ENCODE measurements around the gene PRKCZ. TPM values are rescaled to one million over a fixed set of nuclear protein-coding genes. Genes with fewer than 3 reads are reported as not detected.

PRKCZ gene
- total RNA-seq, 2 experiments from 2014 or later, result 17.8 to 19.0 TPM

DNA sequence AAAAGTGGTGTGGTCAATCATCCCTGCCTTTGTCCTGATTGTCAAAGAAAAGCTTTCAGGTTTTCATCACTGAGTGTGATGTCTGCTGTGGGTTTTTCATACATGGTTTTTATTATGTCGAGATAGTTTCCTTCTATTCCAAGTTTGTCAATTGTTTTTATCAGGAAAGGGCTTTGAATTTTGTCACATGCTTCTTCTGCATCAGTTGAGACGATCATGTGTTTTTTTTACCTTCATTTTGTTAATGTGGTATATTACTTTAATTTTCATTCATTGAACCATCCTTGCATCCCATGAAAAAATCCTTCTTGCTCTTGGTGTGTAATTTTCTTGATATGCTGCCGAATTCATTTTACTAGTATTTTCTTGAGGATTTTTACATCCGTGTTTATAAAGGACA is 15.5 kb downstream of the PRKCZ start:
- no peak overlapping the region for H3K4me3 Mint-ChIP-seq
- Histone ChIP-seq H3K36me3 (ENCODE audit: insufficient read depth, low read length) (peaks cover 24% of the 10 kb centered on the region), H3K27me3 (ENCODE audit: control insufficient read depth in 1 of 2, insufficient read depth in 2 of 2, low read length in 2 of 2) (no peaks in the 10 kb centered on the region), H3K4me3 (ENCODE audit: low read length) (no peak overlapping the region), H3K9me3 (ENCODE audit: control insufficient read depth in 1 of 2, insufficient read depth in 1 of 2, low read length in 2 of 2) (peaks cover 0 to 4% of the 10 kb centered on the region in 2 experiments), H3K27ac (ENCODE audit: low read depth in 1 of 2, low read length in 2 of 2) (no peak overlapping the region), H3K4me1 (ENCODE audit: insufficient read depth, low read length) (no peaks in the 10 kb centered on the region)
- H3K9me3 Mint-ChIP-seq, result no peaks in the 10 kb centered on the region
- ChIA-PET CTCF (interaction anchor here (0.6 kb wide), 1 partner anchor 441 kb away, joined by 4 read pairs; no protein-coding TSS in a partner anchor), POLR2A (no interaction called here)
- no peaks in the 10 kb centered on the region for H3K27me3 Mint-ChIP-seq
- peaks cover 7% of the 10 kb centered on the region for H3K4me1 Mint-ChIP-seq (ENCODE audit: low read depth)
- DNase-seq (no peak), ATAC-seq (ENCODE audit: poor library complexity) (no peak)
- H3K36me3 Mint-ChIP-seq (ENCODE audit: low read depth), result peaks cover 63% of the 10 kb centered on the region
- H3K27ac Mint-ChIP-seq, result no peak overlapping the region
- intact Hi-C loops (cut with DNase I, micrococcal nuclease), result no loop called here
- TF ChIP-seq, protein P1, sequence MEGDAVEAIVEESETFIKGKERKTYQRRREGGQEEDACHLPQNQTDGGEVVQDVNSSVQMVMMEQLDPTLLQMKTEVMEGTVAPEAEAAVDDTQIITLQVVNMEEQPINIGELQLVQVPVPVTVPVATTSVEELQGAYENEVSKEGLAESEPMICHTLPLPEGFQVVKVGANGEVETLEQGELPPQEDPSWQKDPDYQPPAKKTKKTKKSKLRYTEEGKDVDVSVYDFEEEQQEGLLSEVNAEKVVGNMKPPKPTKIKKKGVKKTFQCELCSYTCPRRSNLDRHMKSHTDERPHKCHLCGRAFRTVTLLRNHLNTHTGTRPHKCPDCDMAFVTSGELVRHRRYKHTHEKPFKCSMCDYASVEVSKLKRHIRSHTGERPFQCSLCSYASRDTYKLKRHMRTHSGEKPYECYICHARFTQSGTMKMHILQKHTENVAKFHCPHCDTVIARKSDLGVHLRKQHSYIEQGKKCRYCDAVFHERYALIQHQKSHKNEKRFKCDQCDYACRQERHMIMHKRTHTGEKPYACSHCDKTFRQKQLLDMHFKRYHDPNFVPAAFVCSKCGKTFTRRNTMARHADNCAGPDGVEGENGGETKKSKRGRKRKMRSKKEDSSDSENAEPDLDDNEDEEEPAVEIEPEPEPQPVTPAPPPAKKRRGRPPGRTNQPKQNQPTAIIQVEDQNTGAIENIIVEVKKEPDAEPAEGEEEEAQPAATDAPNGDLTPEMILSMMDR (IDR thresholded peaks at IDR 0.05), result no peak

DNA sequence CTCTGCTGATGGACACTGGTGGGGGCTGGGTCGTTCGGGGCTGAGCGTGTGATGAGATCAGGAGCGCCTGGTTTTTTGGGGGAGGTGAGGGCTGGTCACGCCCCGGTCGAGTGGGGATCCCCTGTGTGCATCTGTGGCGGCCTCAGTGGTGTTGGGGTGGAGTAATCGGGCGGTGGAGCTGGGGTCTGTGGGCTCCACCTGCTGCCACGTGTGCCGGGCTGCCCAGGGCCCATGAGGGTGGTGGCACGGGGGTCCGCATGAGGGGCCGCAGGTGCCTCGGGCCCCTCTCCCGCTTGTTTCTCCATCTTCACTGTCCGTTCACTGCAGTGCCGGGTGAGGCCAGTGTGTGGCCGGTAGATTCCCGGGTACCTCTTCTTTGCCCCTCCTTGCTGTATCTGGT is 17.2 kb downstream of the PRKCZ start:
- peaks cover 6% of the 10 kb centered on the region for H3K4me1 ChIP-seq (ENCODE audit: insufficient read depth, low read length)
- intact Hi-C loops (cut with DNase I, micrococcal nuclease), result no loop called here
- TF ChIP-seq, protein P1 (IDR thresholded peaks at IDR 0.05), result no peak
- ChIA-PET CTCF (no interaction called here), POLR2A (no interaction called here)
- Mint-ChIP-seq H3K27ac (no peak overlapping the region), H3K27me3 (no peaks in the 10 kb centered on the region), H3K4me1 (ENCODE audit: low read depth) (peaks cover 7% of the 10 kb centered on the region), H3K9me3 (no peaks in the 10 kb centered on the region), H3K4me3 (no peak overlapping the region), H3K36me3 (ENCODE audit: low read depth) (peaks cover 63% of the 10 kb centered on the region)
- DNase-seq, result no peak
- peaks cover 0 to 4% of the 10 kb centered on the region in 2 experiments for H3K9me3 ChIP-seq (ENCODE audit: control insufficient read depth in 1 of 2, insufficient read depth in 1 of 2, low read length in 2 of 2)
- no peak for ATAC-seq (ENCODE audit: poor library complexity)
- no peak overlapping the region for H3K27ac ChIP-seq (ENCODE audit: low read depth in 1 of 2, low read length in 2 of 2)
- H3K27me3 ChIP-seq (ENCODE audit: control insufficient read depth in 1 of 2, insufficient read depth in 2 of 2, low read length in 2 of 2), result no peaks in the 10 kb centered on the region
- peaks cover 17% of the 10 kb centered on the region for H3K36me3 ChIP-seq (ENCODE audit: insufficient read depth, low read length)
- H3K4me3 ChIP-seq (ENCODE audit: low read length), result no peak overlapping the region

DNA sequence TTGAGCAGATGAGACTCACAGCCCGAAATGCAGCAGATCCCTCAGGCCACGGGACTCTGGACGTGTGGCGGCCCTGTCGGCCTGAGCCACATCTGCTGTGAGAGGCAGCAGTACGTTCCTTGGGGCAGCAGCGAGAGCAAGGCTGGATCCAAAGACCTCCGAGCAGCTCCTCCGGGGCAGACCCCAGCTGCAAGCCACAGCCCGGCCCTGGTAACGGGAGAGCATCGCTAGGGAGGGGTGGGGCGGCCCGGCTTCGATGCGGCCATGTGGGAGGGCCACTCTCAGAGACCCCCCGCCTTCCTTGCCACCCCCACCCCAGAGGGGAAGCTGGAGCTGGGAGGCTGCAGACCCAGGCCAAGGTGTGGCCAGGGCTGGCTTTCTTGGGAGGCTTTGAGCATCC is 17.8 kb downstream of the PRKCZ start:
- CTCF ChIA-PET, result no interaction called here
- H3K36me3 ChIP-seq (ENCODE audit: insufficient read depth, low read length), result peaks cover 17% of the 10 kb centered on the region
- Mint-ChIP-seq H3K36me3 (ENCODE audit: low read depth) (peaks cover 63% of the 10 kb centered on the region), H3K9me3 (no peaks in the 10 kb centered on the region), H3K27me3 (no peaks in the 10 kb centered on the region), H3K27ac (no peak overlapping the region), H3K4me1 (ENCODE audit: low read depth) (peaks cover 7% of the 10 kb centered on the region), H3K4me3 (no peak overlapping the region)
- no peak for DNase-seq
- no peak overlapping the region for H3K4me3 ChIP-seq (ENCODE audit: low read length)
- ATAC-seq (ENCODE audit: poor library complexity), result no peak
- peaks cover 6% of the 10 kb centered on the region for H3K4me1 ChIP-seq (ENCODE audit: insufficient read depth, low read length)
- POLR2A ChIA-PET, result no interaction called here
- H3K27me3 ChIP-seq (ENCODE audit: control insufficient read depth in 1 of 2, insufficient read depth in 2 of 2, low read length in 2 of 2), result no peaks in the 10 kb centered on the region
- TF ChIP-seq, protein P1 (IDR thresholded peaks at IDR 0.05), result no peak
- peaks cover 0 to 4% of the 10 kb centered on the region in 2 experiments for H3K9me3 ChIP-seq (ENCODE audit: control insufficient read depth in 1 of 2, insufficient read depth in 1 of 2, low read length in 2 of 2)
- no peak overlapping the region for H3K27ac ChIP-seq (ENCODE audit: low read depth in 1 of 2, low read length in 2 of 2)
- intact Hi-C loops (cut with DNase I, micrococcal nuclease), result no loop called here
